Activated effector memory CD4-positive, alpha-beta T cell treated with anti-CD3 and anti-CD28 coated beads, Interleukin-2, amount 50 U/mL, for 16 hours (primary cell): ENCODE results near the gene ZXDC.

Experiments used
- DNase-seq: peaks from one replicate; pipeline ENCODE4 v3.0.0-alpha.2; 2020

ZXDC gene

GRCh38 chr3:126472277-126473006, 3.2 kb downstream of the ZXDC start:
- peak; percentile 50 for DNase-seq

GRCh38 chr3:126469479-126469878, 6.2 kb downstream of the ZXDC start:
- DNase-seq: peak; percentile 54

DNA sequence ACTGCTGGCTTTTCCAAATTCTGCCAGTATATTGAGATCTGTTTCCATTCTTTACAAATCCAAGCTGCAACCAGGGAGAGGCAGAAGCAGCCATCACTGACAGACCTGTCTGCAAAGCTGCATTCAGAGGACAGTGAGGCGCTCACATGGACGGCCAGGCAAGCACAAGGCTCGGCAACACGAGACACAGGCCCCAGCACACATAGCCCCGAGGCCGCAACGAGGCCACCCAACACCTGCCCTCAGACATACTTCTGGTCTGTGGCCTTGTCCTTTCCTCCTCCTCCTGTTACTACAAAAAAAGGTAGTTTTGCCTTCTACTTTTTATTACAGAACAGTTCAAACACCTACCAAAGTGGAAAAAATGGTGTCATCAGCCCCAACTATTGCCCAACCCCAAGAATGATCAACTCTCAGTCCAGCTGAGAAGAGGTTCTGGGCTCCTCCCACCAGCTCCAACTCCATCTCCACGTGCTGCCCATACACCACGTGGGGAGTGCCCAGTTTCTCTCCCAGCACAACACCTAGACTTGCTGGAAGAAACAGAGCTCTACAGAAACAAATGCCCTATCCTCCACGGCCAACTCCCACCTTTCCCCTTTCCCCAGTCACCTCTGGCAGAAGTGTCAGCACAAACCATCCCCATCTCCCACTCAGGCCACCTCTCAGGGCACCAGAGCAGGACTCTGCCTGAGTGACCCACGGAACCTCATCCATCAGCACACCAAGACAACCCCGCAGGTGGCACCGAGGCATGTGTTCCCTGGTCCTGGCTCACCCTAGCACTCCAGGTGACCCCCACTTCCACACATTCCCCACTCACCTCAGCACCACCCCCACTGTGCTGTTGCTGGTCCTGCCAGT, 7.4 kb downstream of the ZXDC start:
- DNase-seq: peak; percentile 53

DNA sequence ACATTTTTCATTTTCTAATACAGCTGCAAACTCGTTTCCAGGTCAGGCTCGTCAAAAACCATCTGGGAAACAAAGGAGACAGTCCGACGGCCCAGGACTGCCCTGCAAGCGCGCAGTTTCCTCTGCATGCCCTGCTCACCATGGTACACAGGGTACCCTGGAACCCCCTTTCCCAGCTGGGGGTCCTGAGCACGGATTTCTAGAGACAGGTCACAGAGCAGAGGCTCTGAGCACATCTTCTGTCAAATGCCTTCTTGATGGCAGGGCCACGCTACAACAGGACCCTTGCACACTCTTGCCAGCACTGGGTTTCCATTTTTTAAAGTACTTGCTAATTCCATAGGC, 8.1 kb downstream of the ZXDC start:
- peak; percentile 57 for DNase-seq

- DNase-seq: no peak
These were observed 8.6 kb downstream of the ZXDC start for GRCh38 chr3:126466886-126467610.

GRCh38 chr3:126465928-126466544, 9.7 kb downstream of the ZXDC start:
- no peak for DNase-seq

GRCh38 chr3:126464997-126465396, 10.7 kb downstream of the ZXDC start:
- DNase-seq: no peak

DNA sequence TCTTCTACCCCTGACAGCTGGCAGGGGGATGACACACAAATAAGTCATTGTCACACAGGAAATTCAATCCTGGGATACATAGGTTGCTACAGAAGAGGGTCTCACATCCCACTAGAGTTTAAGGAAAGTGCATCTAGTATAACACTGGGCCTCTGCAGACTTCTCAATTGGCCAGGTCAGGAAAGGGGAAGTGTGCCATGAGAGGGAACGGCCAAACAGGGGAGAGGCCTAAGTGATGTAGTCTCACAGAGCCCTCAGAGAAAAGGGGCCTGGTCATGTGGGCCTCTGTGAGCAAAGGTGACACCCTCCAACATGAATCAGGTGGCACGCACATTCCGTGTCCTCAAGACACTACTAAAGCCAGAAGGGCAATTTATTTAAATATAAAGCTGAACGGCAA, 11.2 kb downstream of the ZXDC start:
- no peak for DNase-seq

- no peak for DNase-seq
These were observed 11.6 kb downstream of the ZXDC start for GRCh38 chr3:126464093-126464492.

DNA sequence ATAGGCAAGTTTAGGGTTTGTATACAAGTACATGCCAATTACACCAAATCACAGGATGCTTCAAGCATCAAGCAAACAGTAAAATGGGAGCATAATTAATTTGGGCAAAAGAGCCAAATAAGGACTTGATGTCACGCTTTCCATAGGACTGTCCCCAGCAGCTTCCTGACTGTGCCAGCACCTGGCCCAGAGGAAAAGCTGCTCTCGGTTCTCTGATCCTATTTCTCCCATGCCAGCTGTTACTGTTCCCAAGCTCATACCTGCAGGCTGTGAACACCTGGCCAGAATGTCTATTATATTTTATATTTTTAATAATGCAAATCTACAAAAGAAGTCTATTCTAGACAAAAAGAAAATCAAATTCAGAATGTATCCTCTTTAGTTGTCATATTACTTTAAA, 12.2 kb downstream of the ZXDC start:
- no peak for DNase-seq

DNA sequence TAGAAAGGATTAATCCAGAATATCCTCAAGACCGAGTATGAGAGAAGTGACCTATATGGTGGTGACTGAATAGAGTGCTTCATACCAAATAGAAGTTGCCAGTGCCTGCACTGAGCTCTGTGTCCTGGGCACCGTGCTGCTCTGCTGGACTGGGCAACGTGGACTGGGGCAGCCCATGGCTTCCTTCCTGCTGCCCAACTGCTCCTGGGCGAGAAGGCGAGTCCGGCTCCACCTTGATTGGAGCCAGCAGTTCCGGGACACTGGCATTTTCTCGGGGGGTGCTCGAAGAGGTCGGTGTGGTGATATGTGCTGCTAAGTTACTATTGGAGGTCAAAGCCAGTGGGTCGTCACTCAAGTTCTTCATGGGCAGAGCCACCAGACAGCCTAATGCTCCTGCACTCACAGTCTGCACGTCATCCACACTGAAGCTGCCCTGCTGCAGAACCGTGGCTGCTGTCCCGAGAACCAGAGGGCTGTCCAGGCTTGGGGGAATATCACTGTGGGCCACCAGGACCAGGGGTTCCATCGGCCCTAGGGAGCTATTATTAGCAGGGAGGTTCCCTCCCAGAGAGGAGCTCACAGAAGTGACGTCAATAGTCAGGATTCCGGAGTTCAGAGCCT, 14.1 kb downstream of the ZXDC start:
- DNase-seq: no peak

GRCh38 chr3:126460381-126460780, 15.3 kb downstream of the ZXDC start:
- no peak for DNase-seq

DNA sequence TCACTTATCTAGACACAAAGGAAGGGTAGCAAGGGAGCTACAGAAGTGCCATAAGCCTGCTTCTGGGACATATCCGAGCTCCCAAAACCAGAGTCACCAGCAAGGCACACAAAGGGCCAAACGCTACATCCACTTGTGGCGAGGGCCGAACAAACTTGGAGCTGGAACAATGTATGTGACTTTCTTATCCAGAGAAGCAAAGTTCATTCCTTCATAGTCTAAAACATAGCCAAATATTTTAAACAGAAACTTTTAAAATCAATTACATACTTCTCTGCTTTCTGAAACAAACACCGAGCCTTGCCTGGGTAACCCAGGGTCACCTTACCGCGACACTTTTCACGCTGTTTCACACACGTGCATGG, 15.9 kb downstream of the ZXDC start:
- DNase-seq: no peak

GRCh38 chr3:126459111-126459762, 16.5 kb downstream of the ZXDC start:
- DNase-seq: no peak

DNA sequence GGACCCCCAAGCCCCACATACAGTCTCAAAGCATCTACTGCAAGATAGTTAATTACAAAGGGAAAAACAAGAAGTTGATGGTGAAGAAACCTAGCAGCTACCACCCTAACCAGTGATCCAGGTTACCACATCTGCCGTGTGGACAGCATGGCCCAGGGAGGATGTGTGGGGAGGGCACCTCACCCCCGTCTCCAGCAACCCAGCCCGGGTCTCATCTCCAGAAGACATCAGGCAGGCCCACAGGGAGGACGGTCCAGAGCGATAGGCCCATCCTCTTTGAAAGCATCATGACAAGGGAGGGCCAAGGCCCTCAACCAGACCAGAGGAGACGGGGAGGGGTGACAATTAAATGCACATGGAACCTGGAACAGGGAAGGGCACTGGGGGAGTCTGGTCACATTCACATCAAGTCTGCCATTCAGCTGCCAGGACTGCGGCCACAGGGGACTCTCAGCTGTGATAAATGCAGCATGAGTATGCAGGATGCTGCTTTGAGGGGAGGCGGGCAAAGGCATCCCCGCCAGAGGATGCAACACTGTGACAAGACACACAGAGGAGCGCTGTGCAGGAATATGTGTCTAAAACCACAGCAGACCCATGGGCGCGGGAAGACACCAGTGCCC, 18.8 kb downstream of the ZXDC start:
- no peak for DNase-seq

DNA sequence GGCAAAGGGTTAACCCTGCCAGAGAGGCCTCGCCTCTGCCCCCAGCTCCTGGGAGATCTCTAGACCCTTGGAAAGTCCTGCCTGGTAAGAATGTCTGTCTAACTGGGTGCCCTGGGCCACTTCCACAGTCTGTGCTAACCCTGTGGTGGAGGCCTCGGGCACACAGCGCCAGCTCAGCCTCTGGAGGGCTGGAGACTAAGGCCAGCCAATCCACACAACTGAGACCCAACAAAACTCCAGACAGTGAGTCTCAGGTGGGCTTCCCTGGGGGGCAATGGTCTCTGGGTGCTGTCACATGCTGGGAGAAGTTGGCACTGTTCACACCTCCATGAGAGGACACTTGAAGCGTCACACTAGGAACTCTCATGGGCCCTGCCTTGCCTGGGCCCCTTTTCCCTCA, 19.5 kb downstream of the ZXDC start:
- no peak for DNase-seq

DNA sequence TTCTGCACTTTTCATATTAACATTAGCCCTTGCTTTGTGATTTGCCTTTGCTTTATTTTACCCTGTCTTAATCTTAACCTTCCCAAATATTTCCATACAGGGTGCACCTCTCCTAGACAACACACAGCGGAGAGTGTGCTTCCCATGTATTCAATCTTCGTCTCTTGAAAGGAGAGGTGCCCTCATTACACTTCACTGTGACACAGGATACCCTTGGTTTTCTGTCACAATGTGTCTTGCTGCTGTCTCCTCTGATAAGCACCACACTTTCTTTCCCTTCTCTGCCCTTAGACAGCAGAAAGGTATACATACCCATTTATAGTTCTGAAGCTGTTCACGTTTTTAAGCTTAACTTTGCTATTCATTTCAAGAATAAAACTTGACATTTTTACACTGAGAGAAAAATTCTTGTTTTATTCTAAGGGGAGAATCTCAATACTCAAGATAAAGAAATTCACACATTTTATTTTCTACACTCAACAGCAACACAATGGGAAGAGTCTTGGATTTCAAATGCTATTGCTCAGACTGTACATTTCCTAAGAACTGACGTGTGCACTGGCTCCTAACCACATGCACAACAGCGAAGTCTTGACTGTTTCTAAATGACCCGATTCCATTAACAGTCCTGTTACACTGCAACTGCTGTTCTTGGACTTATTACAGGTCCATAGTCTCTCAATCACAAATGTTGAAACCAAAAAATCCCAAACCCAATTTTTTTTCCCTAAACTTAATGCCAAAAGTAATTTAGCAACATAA, 21.1 kb downstream of the ZXDC start:
- DNase-seq: no peak

DNA sequence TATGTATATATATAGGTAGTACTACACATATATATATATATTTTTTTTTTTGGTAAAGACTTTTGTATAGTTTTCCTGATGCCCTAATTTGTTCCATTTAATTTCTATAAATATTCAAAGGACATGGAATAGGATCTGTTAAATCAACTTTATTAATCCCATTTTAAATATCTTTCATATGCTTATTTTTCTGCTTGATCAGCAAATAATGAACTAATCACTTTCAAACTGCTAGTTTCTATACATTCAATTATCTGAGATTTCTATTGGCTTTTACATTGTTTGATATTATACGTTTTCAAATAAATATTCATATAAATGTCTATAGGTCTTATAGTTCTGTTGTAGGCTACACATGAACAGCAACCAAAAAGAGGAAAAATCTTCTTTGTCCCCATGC, 21.7 kb downstream of the ZXDC start:
- DNase-seq: no peak

GRCh38 chr3:126452213-126452612, 23.5 kb downstream of the ZXDC start:
- no peak for DNase-seq

DNA sequence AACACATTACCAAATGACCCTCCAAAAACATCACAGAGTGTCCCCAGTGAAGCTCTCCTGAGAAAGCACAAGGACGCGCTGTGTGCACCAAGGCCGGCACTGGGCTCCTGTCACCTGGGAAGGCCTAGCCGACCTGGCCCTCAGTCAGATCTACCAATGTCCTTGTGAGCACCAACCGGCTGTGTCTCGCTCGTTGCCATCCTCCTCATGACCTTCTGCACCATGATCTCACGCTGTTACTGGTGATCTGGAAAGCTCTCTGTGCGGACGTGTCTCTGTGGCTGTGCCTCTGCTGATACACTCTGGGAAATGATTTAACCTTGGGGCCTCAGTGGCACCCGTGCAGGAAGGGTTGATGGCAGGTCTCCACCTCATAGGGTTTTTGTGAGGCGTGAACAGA, 24.2 kb downstream of the ZXDC start:
- no peak for DNase-seq

DNA sequence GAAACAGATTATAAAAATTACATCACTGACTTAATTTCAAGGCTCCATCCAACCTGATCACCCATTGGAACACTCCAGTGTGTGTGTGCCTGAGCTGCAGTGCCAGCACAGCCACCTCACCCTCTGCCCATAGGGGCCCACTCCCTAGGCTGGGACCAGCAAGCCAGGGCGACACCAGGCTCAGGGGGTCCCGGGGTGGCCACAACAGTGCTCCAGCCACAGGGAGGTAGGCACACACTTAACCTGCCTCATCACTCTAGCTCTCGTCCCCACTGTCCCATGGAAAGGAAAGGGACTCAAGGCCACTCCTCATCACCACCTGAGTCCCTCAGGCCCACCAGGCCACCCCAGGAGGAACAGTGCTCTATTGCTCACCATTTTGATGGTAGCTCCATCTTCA, 24.9 kb downstream of the ZXDC start:
- no peak for DNase-seq
